HG03457 (cell line): ENCODE data around the gene MEX3A.
"Not testable (repeated sequence)": the region's sequence is repeated elsewhere in the genome, so short reads cannot be mapped to it uniquely, and the experiment has no call there.

Source experiments
- ATAC-seq: cut with Tn5 transposase; IDR thresholded peaks from one replicate; pipeline ENCODE4 v1.9.1; 2021; ENCODE audit warnings: moderate number of reproducible peaks; ENCODE audit not compliant: unreplicated experiment

The MEX3A gene

GRCh38 chr1:156118177-156118868 is 36.1 kb upstream of the MEX3A start:
- no peak for ATAC-seq

GRCh38 chr1:156117414-156118176 is 35.3 kb upstream of the MEX3A start:
- no peak for ATAC-seq

- ATAC-seq: not testable (repeated sequence)
Measured at GRCh38 chr1:156116731-156117130, 34.5 kb upstream of the MEX3A start.

- ATAC-seq: no peak
Measured at GRCh38 chr1:156115514-156116374, 33.5 kb upstream of the MEX3A start.

- no peak for ATAC-seq
Measured at GRCh38 chr1:156114919-156115513, 32.8 kb upstream of the MEX3A start.

- peak; percentile 52 for ATAC-seq
Measured at GRCh38 chr1:156114101-156114918, 32.0 kb upstream of the MEX3A start, which contains the start of gene LMNA. TSS of gene LMNA (plus strand) at chr1:156114711. CDS start at chr1:156114919, 208 bp downstream.

- no peak for ATAC-seq
Measured at GRCh38 chr1:156113282-156113950, 31.2 kb upstream of the MEX3A start.

GRCh38 chr1:156112276-156113137 is 30.2 kb upstream of the MEX3A start:
- no peak for ATAC-seq

- no peak for ATAC-seq
Measured at GRCh38 chr1:156111355-156111962, 29.2 kb upstream of the MEX3A start.

- no peak for ATAC-seq
Measured at GRCh38 chr1:156110252-156110651, 28.0 kb upstream of the MEX3A start.

GRCh38 chr1:156108664-156109241 is 26.5 kb upstream of the MEX3A start:
- ATAC-seq: no peak

- no peak for ATAC-seq
Measured at GRCh38 chr1:156108057-156108456, 25.8 kb upstream of the MEX3A start.

- ATAC-seq: no peak
Measured at GRCh38 chr1:156106624-156107488, 24.6 kb upstream of the MEX3A start.

GRCh38 chr1:156104861-156105832 is 22.9 kb upstream of the MEX3A start:
- ATAC-seq: no peak

GRCh38 chr1:156104065-156104810 is 22.0 kb upstream of the MEX3A start:
- no peak for ATAC-seq
